H1 (cell line): ENCODE data around the gene PTN. TPM values are rescaled to one million over a fixed set of nuclear protein-coding genes. Genes with fewer than 3 reads are reported as not detected.

ENCODE experiments used
- CTCF ChIA-PET: fragments of 300-600 bp; sonication (Branson Sonifier 250); formaldehyde crosslinking; loops from one replicate; lab custom pipeline; 2021; ENCODE audit not compliant: partially characterized antibody; lab: Charles Lee
- POLR2A ChIA-PET: fragments of 300-600 bp; sonication (Branson Sonifier 250); formaldehyde crosslinking; loops from one replicate; lab custom pipeline; 2021; ENCODE audit warnings: inconsistent platforms; ENCODE audit not compliant: partially characterized antibody; lab: Charles Lee
- DNase-seq, 2 experiments: peaks; one replicate each; pipeline versions ENCODE4 v3.0.0 to v3.0.0-alpha.2; 2010 to 2022; ENCODE audit warnings: low spot score in 2 of 2, low read depth in 1 of 2, mixed read lengths in 1 of 2
- FAIRE-seq: peaks from 2 replicates; lab custom pipeline; 2011; peaks lifted over from hg19 to GRCh38; lab: Jason Lieb, UNC
- H2AFZ ChIP-seq: 2 replicates; pipeline ENCODE4 v1.8.1; 2012; ENCODE audit warnings: low read length, inconsistent platforms
- H2AK5ac ChIP-seq: 2 replicates; pipeline ENCODE4 v1.6.1; 2013; ENCODE audit warnings: low read depth, low read length
- H2BK120ac ChIP-seq: replicated peaks from 2 replicates; pipeline ENCODE3; 2013; ENCODE audit warnings: low read depth, low read length, inconsistent platforms
- H2BK12ac ChIP-seq: 2 replicates; pipeline ENCODE4 v1.6.1; 2013; ENCODE audit warnings: low read depth, low read length
- H2BK15ac ChIP-seq: 2 replicates; pipeline ENCODE4 v1.6.1; 2013; ENCODE audit warnings: low read length
- H2BK20ac ChIP-seq: 2 replicates; pipeline ENCODE4 v1.6.1; 2013; ENCODE audit warnings: low read length
- H2BK5ac ChIP-seq: 2 replicates; pipeline ENCODE4 v1.6.1; 2013; ENCODE audit warnings: low read depth, low read length
- H3K14ac ChIP-seq: 2 replicates; pipeline ENCODE4 v1.6.1; 2013; ENCODE audit warnings: inconsistent platforms; ENCODE audit not compliant: insufficient read length
- H3K18ac ChIP-seq: 2 replicates; pipeline ENCODE4 v1.6.1; 2013; ENCODE audit warnings: low read length; ENCODE audit errors: extremely low read depth
- H3K23ac ChIP-seq: 2 replicates; pipeline ENCODE4 v1.6.1; 2013; ENCODE audit warnings: inconsistent platforms; ENCODE audit not compliant: insufficient read length
- H3K23me2 ChIP-seq: 2 replicates; pipeline ENCODE4 v1.6.1; 2013; ENCODE audit warnings: low read depth, low read length
- H3K27ac ChIP-seq: 2 replicates; pipeline ENCODE4 v1.6.1; 2011; ENCODE audit warnings: low read depth, low read length, inconsistent platforms
- H3K27me3 ChIP-seq, 4 experiments: replicated peaks in 1 of 4; 1 replicate in 1 of 4; 2 replicates in 3 of 4; pipeline versions ENCODE4 v1.6.1 to v1.8.1; 2011 to 2013; ENCODE audit warnings: low read length in 3 of 4, mild to moderate bottlenecking in 3 of 4, inconsistent platforms in 2 of 4, mixed read lengths in 2 of 4, moderate library complexity in 1 of 4; ENCODE audit not compliant: control insufficient read depth in 3 of 4, insufficient read depth in 3 of 4; ENCODE audit errors: extremely low read depth in 1 of 4
- H3K36me3 ChIP-seq, 4 experiments: 2 replicates each; pipeline versions ENCODE4 v1.6.1 to v1.8.1; 2011 to 2013; ENCODE audit warnings: mild to moderate bottlenecking in 4 of 4, low read length in 3 of 4, moderate library complexity in 2 of 4, control low read depth in 1 of 4, inconsistent platforms in 1 of 4; ENCODE audit not compliant: insufficient read depth in 4 of 4, control insufficient read depth in 2 of 4
- H3K4ac ChIP-seq: replicated peaks from 2 replicates; pipeline ENCODE3; 2013; ENCODE audit warnings: low read length, low read depth, mixed read lengths, inconsistent platforms; ENCODE audit not compliant: insufficient read length
- H3K4me1 ChIP-seq, 4 experiments: replicated peaks in 1 of 4; 1 replicate in 1 of 4; 2 replicates in 3 of 4; pipeline versions ENCODE4 v1.6.1 to v1.8.1; 2011 to 2013; ENCODE audit warnings: low read length in 3 of 4, inconsistent platforms in 2 of 4, mixed read lengths in 1 of 4; ENCODE audit not compliant: insufficient read depth in 4 of 4, control insufficient read depth in 3 of 4
- H3K4me2 ChIP-seq, 2 experiments: 2 replicates each; pipeline versions ENCODE4 v1.6.1 to v1.8.1; 2011 to 2013; ENCODE audit warnings: low read depth in 2 of 2, low read length in 2 of 2, control low read depth in 1 of 2, inconsistent platforms in 1 of 2, mild to moderate bottlenecking in 1 of 2; ENCODE audit not compliant: insufficient read depth in 1 of 2
- H3K4me3 ChIP-seq, 4 experiments: fragments of 200-600, 300-600 bp in 1 of 4; sonication (generic), shearing (Covaris generic), sonication (Bioruptor Twin) in 1 of 4; 2 replicates each; pipeline versions ENCODE4 v1.5.1 to v1.8.1; 2011 to 2016; ENCODE audit warnings: low read length in 4 of 4, low read depth in 3 of 4, control low read depth in 2 of 4, inconsistent platforms in 2 of 4, mild to moderate bottlenecking in 2 of 4, mixed read lengths in 1 of 4, moderate library complexity in 1 of 4; ENCODE audit not compliant: insufficient read depth in 2 of 4; ENCODE audit errors: extremely low read depth in 1 of 4
- H3K56ac ChIP-seq: replicated peaks from 2 replicates; pipeline ENCODE3; 2013; ENCODE audit warnings: low read depth, mild to moderate bottlenecking, mixed read lengths, low read length, inconsistent platforms; ENCODE audit not compliant: insufficient read length
- H3K79me1 ChIP-seq: 2 replicates; pipeline ENCODE4 v1.6.1; 2013; ENCODE audit warnings: low read depth, low read length, control low read depth
- H3K79me2 ChIP-seq, 2 experiments: 2 replicates each; pipeline versions ENCODE4 v1.6.1 to v1.8.1; 2012 to 2013; ENCODE audit warnings: low read length in 2 of 2, mild to moderate bottlenecking in 2 of 2, inconsistent platforms in 1 of 2; ENCODE audit not compliant: insufficient read depth in 2 of 2, control insufficient read depth in 1 of 2
- H3K9ac ChIP-seq, 4 experiments: replicated peaks in 1 of 4; 1 replicate in 1 of 4; 2 replicates in 3 of 4; pipeline versions ENCODE4 v1.6.1 to v1.8.1; 2011 to 2013; ENCODE audit warnings: low read depth in 3 of 4, low read length in 3 of 4, control low read depth in 2 of 4, mild to moderate bottlenecking in 2 of 4, moderate library complexity in 2 of 4, inconsistent platforms in 1 of 4; ENCODE audit errors: extremely low read depth in 1 of 4
- H3K9me3 ChIP-seq, 2 experiments: 2 replicates each; pipeline versions ENCODE4 v1.6.1 to v1.8.1; 2012 to 2013; ENCODE audit warnings: mild to moderate bottlenecking in 2 of 2, moderate library complexity in 2 of 2, control low read depth in 1 of 2, inconsistent platforms in 1 of 2, low read depth in 1 of 2, low read length in 1 of 2, mixed read lengths in 1 of 2; ENCODE audit not compliant: insufficient read depth in 2 of 2
- H4K20me1 ChIP-seq, 2 experiments: replicated peaks in 1 of 2; 2 replicates each; pipeline versions ENCODE3 to v1.8.1; 2011 to 2013; ENCODE audit warnings: inconsistent platforms in 2 of 2, low read length in 2 of 2, mild to moderate bottlenecking in 1 of 2; ENCODE audit not compliant: insufficient read depth in 2 of 2, control insufficient read depth in 1 of 2
- H4K5ac ChIP-seq: 2 replicates; pipeline ENCODE4 v1.6.1; 2013; ENCODE audit warnings: low read length, low read depth, mixed read lengths, inconsistent platforms; ENCODE audit not compliant: insufficient read length
- H4K8ac ChIP-seq: 2 replicates; pipeline ENCODE4 v1.8.0; 2013; ENCODE audit warnings: mild to moderate bottlenecking, moderate library complexity, low read length, inconsistent platforms; ENCODE audit not compliant: insufficient read depth; ENCODE audit errors: extremely low read depth
- H4K91ac ChIP-seq: replicated peaks from 2 replicates; pipeline ENCODE3; 2013; ENCODE audit warnings: low read length, mixed read lengths, inconsistent platforms; ENCODE audit not compliant: insufficient read length
- BRCA1 ChIP-seq: IDR thresholded peaks from 2 replicates; pipeline ENCODE4 v1.6.1; 2012; ENCODE audit warnings: low read depth, low read length, improper control_type of control experiment
- CHD2 ChIP-seq: IDR thresholded peaks from 2 replicates; pipeline ENCODE4 v1.6.1; 2012; ENCODE audit warnings: low read length, improper control_type of control experiment
- MAFK ChIP-seq: IDR thresholded peaks from 2 replicates; pipeline ENCODE4 v1.6.1; 2012; ENCODE audit warnings: low read depth, mild to moderate bottlenecking, improper control_type of control experiment, low read length
- SP2 ChIP-seq: IDR thresholded peaks from 2 replicates; pipeline ENCODE4 v1.6.1; 2012; ENCODE audit warnings: mild to moderate bottlenecking, low read length, inconsistent platforms
- WGBS, 2 experiments: shearing (Covaris generic) in 1 of 2; methylation state at CpG; one replicate each; pipeline versions ENCODE4 v1.1.6 to v1.1.7; 2013 to 2015; ENCODE audit warnings: low lambda C conversion rate in 2 of 2, mixed read lengths in 2 of 2, inconsistent platforms in 1 of 2, low coverage in 1 of 2, missing lambda C conversion rate in 1 of 2; ENCODE audit not compliant: insufficient replicate concordance in 2 of 2, insufficient coverage in 1 of 2, insufficient read length in 1 of 2; ENCODE audit errors: extremely low coverage in 1 of 2, missing lambda C conversion rate in 1 of 2; 5-methylcytosine and 5-hydroxymethylcytosine counted together
- polyA plus RNA-seq, 7 experiments: library from polyadenylated mRNA; depleted of rRNA in 3 of 7; stranded (reverse) in 5 of 7; unstranded in 2 of 7; fragments of >200 nt in 5 of 7; fragments of 200-250 nt in 2 of 7; gene quantifications; 1 replicate in 5 of 7; 2 replicates in 1 of 7; 4 replicates in 1 of 7; pipeline versions ENCODE4 v1.2.1 to v1.2.3, GENCODE V29; 2011 to 2013; ENCODE audit warnings: missing spikeins in 2 of 7, mixed read lengths in 2 of 7
- total RNA-seq: library from RNA; stranded (reverse); fragmentation: NEBNext Ultra II Directional; extraction: Animal tissue kit (Norgen Biotek cat#: 25700); gene quantifications from 2 replicates; pipeline ENCODE4 v1.2.1, GENCODE V29; 2021

PTN gene
- total and polyA plus RNA-seq, 2 of the 8 experiments (the other 6 are each of a cell fraction or from before 2014, with no cell fraction given) = 23.1 to 27.8 TPM

- H4K20me1 ChIP-seq = no peaks in the 10 kb centered on the region
- H3K4me2 ChIP-seq = no peak overlapping the region
- no peaks in the 10 kb centered on the region for H3K79me2 ChIP-seq
- no peak overlapping the region for H2BK5ac ChIP-seq
- no peak overlapping the region for H4K5ac ChIP-seq
- no peak overlapping the region for H3K14ac ChIP-seq
- 88% methylated on average over 1 of the region's 3 CpGs; no CpG with 5 or more reads in 1 of the 2 experiments for WGBS, 2 experiments
- no peak overlapping the region for H3K9ac ChIP-seq
- no peak overlapping the region for H3K27ac ChIP-seq
- no peaks in the 10 kb centered on the region for H3K79me1 ChIP-seq
- no peak overlapping the region for H3K18ac ChIP-seq
- no peak overlapping the region for H2BK20ac ChIP-seq
- no peak overlapping the region for H3K4me3 ChIP-seq
- no peak overlapping the region for H4K8ac ChIP-seq
- DNase-seq (no peak), FAIRE-seq (no peak)
- H2BK15ac ChIP-seq = no peak overlapping the region
- ChIA-PET CTCF (no interaction called here), POLR2A (no interaction called here)
- TF ChIP-seq CHD2 (no peak), MAFK (no peak), SP2 (no peak), BRCA1 (no peak)
- H3K27me3 ChIP-seq = no peaks in the 10 kb centered on the region
- H2AFZ ChIP-seq = no peak overlapping the region
- H3K23me2 ChIP-seq = no peaks in the 10 kb centered on the region
- no peak overlapping the region for H3K23ac ChIP-seq
- H2AK5ac ChIP-seq = no peak overlapping the region
- H3K56ac ChIP-seq = no peak overlapping the region
- no peak overlapping the region for H2BK12ac ChIP-seq
- H3K4me1 ChIP-seq = no peaks in the 10 kb centered on the region; a peak in 1 of 7 replicates
- H3K9me3 ChIP-seq = no peaks in the 10 kb centered on the region
- no peak overlapping the region for H3K4ac ChIP-seq
- no peak overlapping the region for H2BK120ac ChIP-seq
- H4K91ac ChIP-seq = no peak overlapping the region
- H3K36me3 ChIP-seq = no peaks in the 10 kb centered on the region
Observed at GRCh38 chr7:137221467-137221866, 122.1 kb downstream of the PTN start.
